GM21381 (cell line): ENCODE data around the gene DDX23.

ENCODE experiments used
- ATAC-seq: cut with Tn5 transposase; IDR thresholded peaks from one replicate; pipeline ENCODE4 v1.9.1; 2021; ENCODE audit warnings: mild to moderate bottlenecking, moderate library complexity; ENCODE audit not compliant: unreplicated experiment

The DDX23 gene

GRCh38 chr12:48800971-48801370, 51.0 kb downstream of the DDX23 start:
- no peak for ATAC-seq

GRCh38 chr12:48800457-48800856, 51.5 kb downstream of the DDX23 start:
- no peak for ATAC-seq

DNA sequence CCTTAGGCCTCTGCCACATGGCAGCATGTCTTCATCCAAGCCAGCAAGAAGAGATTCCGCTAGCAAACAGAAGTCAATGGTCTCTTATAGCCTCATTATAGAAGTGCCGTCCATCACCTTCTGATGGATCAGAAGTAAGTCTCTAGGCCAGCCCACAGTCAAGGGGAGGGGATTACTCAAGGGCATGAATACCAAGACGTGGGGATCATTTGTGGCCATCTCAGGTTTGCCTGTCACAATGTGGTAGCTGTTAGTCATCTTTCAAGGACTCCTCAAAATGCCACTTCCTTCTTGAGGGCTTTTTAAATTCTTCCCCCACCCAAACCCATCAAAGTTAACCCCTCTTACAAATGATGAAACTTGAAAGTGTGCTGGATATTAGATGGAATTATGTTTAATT, 55.0 kb downstream of the DDX23 start:
- ATAC-seq, result no peak

GRCh38 chr12:48795550-48796455, 56.2 kb downstream of the DDX23 start:
- no peak for ATAC-seq

- ATAC-seq, result no peak
Observed at GRCh38 chr12:48794870-48795269, 57.1 kb downstream of the DDX23 start.

GRCh38 chr12:48793696-48794095, 58.3 kb downstream of the DDX23 start:
- no peak for ATAC-seq

DNA sequence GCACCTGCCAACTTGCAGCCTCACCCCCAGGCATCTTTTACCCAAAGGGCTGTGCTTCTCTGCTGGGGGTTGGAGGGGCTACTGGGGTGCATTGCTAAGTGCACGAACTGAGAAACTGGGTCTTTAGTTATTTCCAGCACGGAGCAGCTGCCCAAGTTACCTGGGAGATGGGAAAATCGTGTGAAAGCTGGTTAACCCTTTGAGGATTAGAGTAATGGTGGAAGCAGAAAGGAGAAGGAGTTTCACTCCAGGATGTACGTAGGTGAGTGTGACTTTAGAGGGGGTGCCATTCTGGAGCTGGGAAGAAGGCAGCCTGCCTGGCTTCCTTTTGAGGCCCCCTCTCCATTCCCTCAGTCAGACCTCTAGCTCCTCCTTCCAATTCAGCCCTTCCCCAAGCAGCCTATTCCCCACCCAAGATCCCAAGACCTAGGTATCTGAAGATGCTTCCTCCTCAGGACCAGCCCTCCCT, 62.1 kb downstream of the DDX23 start:
- ATAC-seq, result no peak

- ATAC-seq, result no peak
Observed at GRCh38 chr12:48788854-48789775, 62.8 kb downstream of the DDX23 start, which contains the start of gene ADCY6. TSS of gene ADCY6 (minus strand) at chr12:48789089. CDS start at chr12:48783434, 5,655 bp downstream.

GRCh38 chr12:48788524-48788853, 63.5 kb downstream of the DDX23 start:
- no peak for ATAC-seq

- ATAC-seq, result no peak
Observed at GRCh38 chr12:48787791-48788523, 64.0 kb downstream of the DDX23 start.

- no peak for ATAC-seq
Observed at GRCh38 chr12:48786591-48787544, 65.1 kb downstream of the DDX23 start.

GRCh38 chr12:48783432-48783831, 68.5 kb downstream of the DDX23 start:
- no peak for ATAC-seq

DNA sequence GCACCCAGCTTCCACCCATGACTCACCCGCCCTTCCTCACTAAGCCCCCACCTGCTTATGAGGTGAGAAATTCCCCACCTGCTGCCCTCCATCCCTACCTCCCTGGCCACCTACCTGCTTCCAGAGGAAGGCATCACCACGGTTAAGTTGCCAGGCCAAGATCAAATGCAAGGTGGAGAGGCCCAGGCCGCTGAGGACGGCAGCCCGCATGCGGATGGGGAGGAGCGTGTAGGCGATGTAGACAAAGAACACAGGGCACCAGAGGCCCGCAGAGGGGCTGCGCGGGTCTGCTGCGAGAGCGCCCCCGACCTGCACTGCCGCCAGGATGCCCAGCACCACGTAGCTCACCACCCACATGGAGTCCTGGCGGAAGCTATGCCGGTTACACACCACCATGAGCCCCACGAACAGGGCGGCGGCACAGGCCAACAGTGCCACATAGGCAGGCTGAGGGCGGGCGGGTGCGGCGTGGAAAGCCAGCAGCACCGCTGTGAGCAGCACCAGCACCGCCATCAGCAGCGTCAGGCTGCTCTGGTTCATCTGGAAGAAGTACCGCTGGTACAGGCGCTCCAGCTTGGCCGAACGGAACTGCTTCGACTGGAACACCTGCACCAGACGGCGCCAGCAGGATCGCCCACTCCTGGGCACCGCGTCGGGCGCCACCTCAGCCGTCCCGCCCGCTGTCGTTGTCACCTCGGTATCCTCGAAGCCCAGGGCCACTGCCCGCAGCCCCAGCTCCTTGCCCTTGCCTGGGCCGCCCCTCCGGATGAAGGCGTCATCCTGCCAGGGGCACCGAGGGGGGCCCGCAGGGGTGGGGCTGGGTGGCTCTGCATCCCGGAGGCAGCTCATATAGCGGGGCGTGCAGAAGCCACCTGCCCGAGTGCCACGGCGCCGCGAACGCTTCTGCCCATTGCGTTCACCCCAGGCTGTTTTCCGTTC, 69.2 kb downstream of the DDX23 start:
- ATAC-seq, result no peak

DNA sequence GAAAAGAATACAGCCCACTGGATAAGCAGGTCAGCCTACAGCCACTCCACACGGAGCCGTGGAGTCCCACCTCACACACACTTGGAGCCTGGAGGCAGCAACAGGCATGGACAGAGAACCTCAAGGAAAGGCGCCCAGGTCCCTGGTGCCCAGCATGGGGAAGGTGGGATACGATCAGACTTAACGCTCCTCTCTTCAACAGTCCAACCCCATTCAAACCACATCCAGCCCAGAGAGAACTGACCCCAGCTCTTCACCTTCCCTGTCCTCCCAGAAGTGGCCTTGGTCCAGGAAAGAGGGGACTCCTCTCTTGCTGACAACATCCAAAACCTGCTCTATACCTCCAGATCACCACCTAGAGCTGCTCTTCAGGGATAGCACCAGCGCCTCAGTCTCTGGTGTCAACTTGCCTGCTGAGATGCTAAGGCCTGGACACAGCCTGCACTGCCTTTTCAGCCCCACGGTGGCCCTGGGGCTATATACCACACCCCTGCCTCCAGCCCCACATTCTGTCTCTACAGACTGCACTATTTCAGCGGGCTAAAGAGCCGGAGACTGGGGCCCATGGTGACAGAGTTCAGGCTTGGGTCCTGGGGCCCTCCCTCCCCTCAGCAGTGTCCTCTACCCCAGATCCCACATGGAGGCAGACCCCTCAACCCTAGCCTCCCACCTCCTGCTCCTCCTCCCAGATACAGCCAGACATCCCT, 70.1 kb downstream of the DDX23 start:
- ATAC-seq, result no peak

- ATAC-seq, result no peak
Observed at GRCh38 chr12:48780381-48781025, 71.5 kb downstream of the DDX23 start.

- ATAC-seq, result no peak
Observed at GRCh38 chr12:48779869-48780268, 72.1 kb downstream of the DDX23 start.
